Measurements from ENCODE around the gene OSBPL5. TPM values are rescaled to one million over a fixed set of nuclear protein-coding genes. Genes with fewer than 3 reads are reported as not detected.

The OSBPL5 gene
- total and polyA plus RNA-seq, 2 donors from 2014 or later, result 8.5 to 63.0 TPM

GRCh38 chr11:3134218-3134621, 30.9 kb downstream of the OSBPL5 start:
- FAIRE-seq (no peak), DNase-seq (peak in 1 of 5 donors; percentile 33)
- no peak overlapping the region for H3K9ac ChIP-seq (ENCODE audit: low read length in 3 of 3)
- H3K4me3 ChIP-seq (ENCODE audit: low read length in 3 of 3), result no peak overlapping the region
- intact Hi-C loops (cut with DNase I), result no loop called here
- no peaks in the 10 kb centered on the region for H3K27me3 ChIP-seq (ENCODE audit: control insufficient read depth, insufficient read depth, low read length)
- TF ChIP-seq, protein P1, sequence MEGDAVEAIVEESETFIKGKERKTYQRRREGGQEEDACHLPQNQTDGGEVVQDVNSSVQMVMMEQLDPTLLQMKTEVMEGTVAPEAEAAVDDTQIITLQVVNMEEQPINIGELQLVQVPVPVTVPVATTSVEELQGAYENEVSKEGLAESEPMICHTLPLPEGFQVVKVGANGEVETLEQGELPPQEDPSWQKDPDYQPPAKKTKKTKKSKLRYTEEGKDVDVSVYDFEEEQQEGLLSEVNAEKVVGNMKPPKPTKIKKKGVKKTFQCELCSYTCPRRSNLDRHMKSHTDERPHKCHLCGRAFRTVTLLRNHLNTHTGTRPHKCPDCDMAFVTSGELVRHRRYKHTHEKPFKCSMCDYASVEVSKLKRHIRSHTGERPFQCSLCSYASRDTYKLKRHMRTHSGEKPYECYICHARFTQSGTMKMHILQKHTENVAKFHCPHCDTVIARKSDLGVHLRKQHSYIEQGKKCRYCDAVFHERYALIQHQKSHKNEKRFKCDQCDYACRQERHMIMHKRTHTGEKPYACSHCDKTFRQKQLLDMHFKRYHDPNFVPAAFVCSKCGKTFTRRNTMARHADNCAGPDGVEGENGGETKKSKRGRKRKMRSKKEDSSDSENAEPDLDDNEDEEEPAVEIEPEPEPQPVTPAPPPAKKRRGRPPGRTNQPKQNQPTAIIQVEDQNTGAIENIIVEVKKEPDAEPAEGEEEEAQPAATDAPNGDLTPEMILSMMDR (IDR thresholded peaks at IDR 0.05; ENCODE audit: borderline replicate concordance, extremely low read depth, insufficient read depth), result no peak
- no peaks in the 10 kb centered on the region for H3K36me3 ChIP-seq (ENCODE audit: control insufficient read depth in 2 of 3, insufficient read depth in 3 of 3, low read length in 3 of 3)
- H3K9me3 ChIP-seq (ENCODE audit: control insufficient read depth in 2 of 3, insufficient read depth in 1 of 3, low read length in 3 of 3), result no peaks in the 10 kb centered on the region
- no peak overlapping the region for H3K27ac ChIP-seq (ENCODE audit: low read depth in 2 of 2, low read length in 2 of 2)
- peaks cover 0 to 3% (median 0%) of the 10 kb centered on the region in 3 donors for H3K4me1 ChIP-seq (ENCODE audit: control insufficient read depth in 2 of 3, insufficient read depth in 2 of 3, low read depth in 1 of 3, low read length in 3 of 3)

- H3K36me3 ChIP-seq (ENCODE audit: control insufficient read depth in 2 of 3, insufficient read depth in 3 of 3, low read length in 3 of 3), result no peaks in the 10 kb centered on the region
- H3K9me3 ChIP-seq (ENCODE audit: control insufficient read depth in 2 of 3, insufficient read depth in 1 of 3, low read length in 3 of 3), result no peaks in the 10 kb centered on the region
- intact Hi-C loops (cut with DNase I), result no loop called here
- H3K27ac ChIP-seq (ENCODE audit: low read depth in 2 of 2, low read length in 2 of 2), result no peak overlapping the region
- H3K9ac ChIP-seq (ENCODE audit: low read length in 3 of 3), result no peak overlapping the region
- no peak for FAIRE-seq
- TF ChIP-seq, protein P1 (IDR thresholded peaks at IDR 0.05; ENCODE audit: borderline replicate concordance, extremely low read depth, insufficient read depth), result no peak
- DNase-seq, result peak in 1 of 5 donors; percentile 65
- no peaks in the 10 kb centered on the region for H3K27me3 ChIP-seq (ENCODE audit: control insufficient read depth, insufficient read depth, low read length)
- H3K4me1 ChIP-seq (ENCODE audit: control insufficient read depth in 2 of 3, insufficient read depth in 2 of 3, low read depth in 1 of 3, low read length in 3 of 3), result peaks cover 0 to 3% (median 0%) of the 10 kb centered on the region in 3 donors
- H3K4me3 ChIP-seq (ENCODE audit: low read length in 3 of 3), result no peak overlapping the region
Observed at GRCh38 chr11:3133261-3134217, 31.6 kb downstream of the OSBPL5 start.

- no peak for FAIRE-seq
- intact Hi-C loops (cut with DNase I), result no loop called here
- Histone ChIP-seq H3K36me3 (ENCODE audit: control insufficient read depth in 2 of 3, insufficient read depth in 3 of 3, low read length in 3 of 3) (no peaks in the 10 kb centered on the region), H3K27me3 (ENCODE audit: control insufficient read depth, insufficient read depth, low read length) (no peaks in the 10 kb centered on the region), H3K4me3 (ENCODE audit: low read length in 3 of 3) (no peak overlapping the region), H3K9me3 (ENCODE audit: control insufficient read depth in 2 of 3, insufficient read depth in 1 of 3, low read length in 3 of 3) (no peaks in the 10 kb centered on the region), H3K9ac (ENCODE audit: low read length in 3 of 3) (no peak overlapping the region), H3K4me1 (ENCODE audit: control insufficient read depth in 2 of 3, insufficient read depth in 2 of 3, low read depth in 1 of 3, low read length in 3 of 3) (peaks cover 0 to 1% (median 0%) of the 10 kb centered on the region in 3 donors), H3K27ac (ENCODE audit: low read depth in 2 of 2, low read length in 2 of 2) (no peak overlapping the region)
- DNase-seq, result peak in 1 of 5 donors; percentile 54
- TF ChIP-seq, protein P1 (IDR thresholded peaks at IDR 0.05; ENCODE audit: borderline replicate concordance, extremely low read depth, insufficient read depth), result no peak
Observed at GRCh38 chr11:3132831-3133260, 32.3 kb downstream of the OSBPL5 start.
